ENCODE data around the gene TSC22D3.
"Not testable (repeated sequence)": the region's sequence is repeated elsewhere in the genome, so short reads cannot be mapped to it uniquely, and the experiment has no call there.

TSC22D3 gene

GRCh38 chrX:107775734-107776511 is at the start of gene TSC22D3:
Gene TSC22D3 (minus strand): TSS chrX:107775787. CDS start chrX:107775419, 368 bp downstream.
- H3K4me1 ChIP-seq (ENCODE audit: control insufficient read depth, insufficient read depth, low read length), result peaks cover 33% of the 10 kb centered on the region
- H3K36me3 ChIP-seq (ENCODE audit: control insufficient read depth, insufficient read depth, low read length), result no peaks in the 10 kb centered on the region
- H3K9me3 ChIP-seq (ENCODE audit: control insufficient read depth, low read length), result no peaks in the 10 kb centered on the region
- H3K9ac ChIP-seq (ENCODE audit: low read length), result peak within 1 kb of the TSS; percentile 66
- H3K27me3 ChIP-seq (ENCODE audit: control insufficient read depth, insufficient read depth, low read length), result no peaks in the 10 kb centered on the region
- H3K4me3 ChIP-seq (ENCODE audit: low read length), result peak within 1 kb of the TSS; percentile 60

DNA sequence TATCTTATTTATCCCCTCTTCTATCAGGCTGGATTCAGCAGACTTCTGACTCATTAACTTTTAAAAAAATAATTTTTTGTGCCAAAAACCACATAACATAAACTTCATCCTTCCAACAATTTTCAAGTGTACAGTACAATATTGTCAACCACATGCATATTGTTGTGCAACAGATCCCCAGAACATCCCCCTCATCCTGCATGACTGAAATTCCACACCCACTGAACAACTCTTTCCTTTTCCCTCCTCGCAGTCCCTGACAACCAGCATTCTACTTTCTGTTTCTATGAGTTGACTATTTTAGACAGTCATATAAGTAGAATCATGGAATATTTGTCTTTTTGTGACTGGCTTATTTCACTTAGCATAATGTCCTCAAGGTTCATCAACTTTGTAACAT is 47.9 kb upstream of the TSC22D3 start:
- Histone ChIP-seq H3K9ac (ENCODE audit: low read length) (no peak overlapping the region), H3K27me3 (ENCODE audit: control insufficient read depth, insufficient read depth, low read length) (no peaks in the 10 kb centered on the region), H3K4me3 (ENCODE audit: low read length) (no peak overlapping the region), H3K36me3 (ENCODE audit: control insufficient read depth, insufficient read depth, low read length) (no peaks in the 10 kb centered on the region), H3K4me1 (ENCODE audit: control insufficient read depth, insufficient read depth, low read length) (no peaks in the 10 kb centered on the region), H3K9me3 (ENCODE audit: control insufficient read depth, low read length) (no peaks in the 10 kb centered on the region)

DNA sequence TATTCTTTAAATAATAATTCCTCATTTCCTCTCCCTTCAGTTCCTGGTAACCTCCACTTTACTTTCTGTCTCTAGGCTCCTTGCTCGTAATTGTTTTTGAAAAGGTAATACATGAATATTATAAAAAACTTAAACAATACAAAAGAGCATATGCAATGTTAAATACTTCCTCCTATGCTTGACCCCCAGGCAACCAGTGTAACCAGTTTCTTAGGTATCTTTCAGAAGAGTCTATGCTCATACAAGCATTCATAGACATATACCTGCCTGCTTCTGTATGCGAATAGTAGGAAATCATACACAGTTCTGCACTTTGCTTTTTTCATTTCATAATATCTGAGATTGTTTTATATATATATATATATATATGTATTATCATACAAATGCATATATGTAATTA is 47.5 kb upstream of the TSC22D3 start:
- no peaks in the 10 kb centered on the region for H3K4me1 ChIP-seq (ENCODE audit: control insufficient read depth, insufficient read depth, low read length)
- no peaks in the 10 kb centered on the region for H3K9me3 ChIP-seq (ENCODE audit: control insufficient read depth, low read length)
- H3K36me3 ChIP-seq (ENCODE audit: control insufficient read depth, insufficient read depth, low read length), result no peaks in the 10 kb centered on the region
- H3K9ac ChIP-seq (ENCODE audit: low read length), result no peak overlapping the region
- no peak overlapping the region for H3K4me3 ChIP-seq (ENCODE audit: low read length)
- H3K27me3 ChIP-seq (ENCODE audit: control insufficient read depth, insufficient read depth, low read length), result no peaks in the 10 kb centered on the region

GRCh38 chrX:107818900-107819521 is 43.4 kb upstream of the TSC22D3 start:
- Histone ChIP-seq H3K4me1 (ENCODE audit: control insufficient read depth, insufficient read depth, low read length) (no peaks in the 10 kb centered on the region), H3K9ac (ENCODE audit: low read length) (no peak overlapping the region), H3K4me3 (ENCODE audit: low read length) (no peak overlapping the region), H3K36me3 (ENCODE audit: control insufficient read depth, insufficient read depth, low read length) (no peaks in the 10 kb centered on the region), H3K27me3 (ENCODE audit: control insufficient read depth, insufficient read depth, low read length) (no peaks in the 10 kb centered on the region), H3K9me3 (ENCODE audit: control insufficient read depth, low read length) (no peaks in the 10 kb centered on the region)

GRCh38 chrX:107810053-107810452 is 34.5 kb upstream of the TSC22D3 start:
- H3K9ac ChIP-seq (ENCODE audit: low read length); H3K27me3 ChIP-seq (ENCODE audit: control insufficient read depth, insufficient read depth, low read length); H3K4me3 ChIP-seq (ENCODE audit: low read length); H3K36me3 ChIP-seq (ENCODE audit: control insufficient read depth, insufficient read depth, low read length); H3K9me3 ChIP-seq (ENCODE audit: control insufficient read depth, low read length); H3K4me1 ChIP-seq (ENCODE audit: control insufficient read depth, insufficient read depth, low read length): not testable (repeated sequence)

- no peaks in the 10 kb centered on the region for H3K4me1 ChIP-seq (ENCODE audit: control insufficient read depth, insufficient read depth, low read length)
- no peak overlapping the region for H3K9ac ChIP-seq (ENCODE audit: low read length)
- no peak overlapping the region for H3K4me3 ChIP-seq (ENCODE audit: low read length)
- H3K36me3 ChIP-seq (ENCODE audit: control insufficient read depth, insufficient read depth, low read length), result no peaks in the 10 kb centered on the region
- H3K9me3 ChIP-seq (ENCODE audit: control insufficient read depth, low read length), result no peaks in the 10 kb centered on the region
- H3K27me3 ChIP-seq (ENCODE audit: control insufficient read depth, insufficient read depth, low read length), result no peaks in the 10 kb centered on the region
These were observed 29.6 kb upstream of the TSC22D3 start for GRCh38 chrX:107805179-107805578.

GRCh38 chrX:107804427-107804826 is 28.8 kb upstream of the TSC22D3 start:
- H3K36me3 ChIP-seq (ENCODE audit: control insufficient read depth, insufficient read depth, low read length), result no peaks in the 10 kb centered on the region
- no peaks in the 10 kb centered on the region for H3K4me1 ChIP-seq (ENCODE audit: control insufficient read depth, insufficient read depth, low read length)
- no peak overlapping the region for H3K4me3 ChIP-seq (ENCODE audit: low read length)
- no peak overlapping the region for H3K9ac ChIP-seq (ENCODE audit: low read length)
- no peaks in the 10 kb centered on the region for H3K27me3 ChIP-seq (ENCODE audit: control insufficient read depth, insufficient read depth, low read length)
- no peaks in the 10 kb centered on the region for H3K9me3 ChIP-seq (ENCODE audit: control insufficient read depth, low read length)

DNA sequence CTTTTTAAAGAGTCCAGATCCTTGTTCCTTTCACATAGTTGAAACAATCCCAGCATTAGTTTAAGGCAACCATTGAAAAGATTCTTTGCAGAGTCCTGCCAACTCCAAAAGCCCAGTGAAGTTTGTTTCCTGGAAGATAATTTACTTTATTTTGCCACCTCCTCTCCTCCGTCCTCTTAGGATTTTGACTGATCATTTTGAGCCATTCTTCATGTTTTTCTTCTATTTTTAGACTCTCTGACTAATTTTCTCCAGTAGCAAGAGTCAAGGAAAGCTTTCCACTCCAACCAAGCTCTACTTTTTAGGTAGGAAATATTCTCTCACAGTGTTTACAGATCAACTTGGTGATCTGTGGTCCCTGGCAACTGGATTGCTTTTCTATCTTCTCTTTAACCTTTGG is 12.2 kb upstream of the TSC22D3 start:
- no peaks in the 10 kb centered on the region for H3K9me3 ChIP-seq (ENCODE audit: control insufficient read depth, low read length)
- no peaks in the 10 kb centered on the region for H3K4me1 ChIP-seq (ENCODE audit: control insufficient read depth, insufficient read depth, low read length)
- no peaks in the 10 kb centered on the region for H3K27me3 ChIP-seq (ENCODE audit: control insufficient read depth, insufficient read depth, low read length)
- no peak overlapping the region for H3K9ac ChIP-seq (ENCODE audit: low read length)
- H3K4me3 ChIP-seq (ENCODE audit: low read length), result no peak overlapping the region
- no peaks in the 10 kb centered on the region for H3K36me3 ChIP-seq (ENCODE audit: control insufficient read depth, insufficient read depth, low read length)

DNA sequence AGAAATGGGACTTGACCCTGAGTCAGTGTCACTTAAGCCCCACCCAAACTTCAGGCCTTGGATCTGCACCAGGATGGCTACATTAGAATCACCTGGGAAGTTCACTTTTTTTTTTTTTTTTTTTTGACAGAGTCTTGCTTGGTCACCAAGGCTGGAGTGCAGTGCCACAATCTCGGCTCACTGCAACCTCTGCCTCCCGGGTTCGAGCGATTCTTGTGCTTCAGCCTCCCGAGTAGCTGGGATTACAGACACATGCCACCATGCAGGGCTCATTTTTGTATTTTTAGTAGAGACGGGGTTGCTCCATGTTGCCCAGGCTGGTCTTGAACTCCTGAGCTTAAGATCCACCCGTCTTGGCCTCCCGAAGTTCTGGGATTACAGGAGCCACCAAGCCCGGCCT is 4.9 kb upstream of the TSC22D3 start:
- H3K4me1 ChIP-seq (ENCODE audit: control insufficient read depth, insufficient read depth, low read length), result peaks cover 17% of the 10 kb centered on the region
- no peak overlapping the region for H3K9ac ChIP-seq (ENCODE audit: low read length)
- no peaks in the 10 kb centered on the region for H3K27me3 ChIP-seq (ENCODE audit: control insufficient read depth, insufficient read depth, low read length)
- no peaks in the 10 kb centered on the region for H3K9me3 ChIP-seq (ENCODE audit: control insufficient read depth, low read length)
- H3K36me3 ChIP-seq (ENCODE audit: control insufficient read depth, insufficient read depth, low read length), result no peaks in the 10 kb centered on the region
- no peak overlapping the region for H3K4me3 ChIP-seq (ENCODE audit: low read length)

GRCh38 chrX:107777536-107777832 is 1.9 kb upstream of the TSC22D3 start, which contains the start of gene NCBP2L:
Gene NCBP2L (plus strand): TSS chrX:107777733. CDS start chrX:107794221, 16,488 bp downstream.
- Histone ChIP-seq H3K9me3 (ENCODE audit: control insufficient read depth, low read length) (no peaks in the 10 kb centered on the region), H3K4me3 (ENCODE audit: low read length) (no peak within 1 kb of the TSS), H3K27me3 (ENCODE audit: control insufficient read depth, insufficient read depth, low read length) (no peaks in the 10 kb centered on the region), H3K9ac (ENCODE audit: low read length) (peak within 1 kb of the TSS; percentile 59), H3K4me1 (ENCODE audit: control insufficient read depth, insufficient read depth, low read length) (peaks cover 33% of the 10 kb centered on the region), H3K36me3 (ENCODE audit: control insufficient read depth, insufficient read depth, low read length) (no peaks in the 10 kb centered on the region)

GRCh38 chrX:107776649-107777535 is 1.3 kb upstream of the TSC22D3 start:
- Histone ChIP-seq H3K27me3 (ENCODE audit: control insufficient read depth, insufficient read depth, low read length) (no peaks in the 10 kb centered on the region), H3K36me3 (ENCODE audit: control insufficient read depth, insufficient read depth, low read length) (no peaks in the 10 kb centered on the region), H3K4me3 (ENCODE audit: low read length) (no peak overlapping the region), H3K4me1 (ENCODE audit: control insufficient read depth, insufficient read depth, low read length) (peaks cover 33% of the 10 kb centered on the region), H3K9ac (ENCODE audit: low read length) (peak overlapping the region; percentile 59), H3K9me3 (ENCODE audit: control insufficient read depth, low read length) (no peaks in the 10 kb centered on the region)

Data from mucosa of stomach (tissue), 1 donor.